ENCODE measurements around the gene SYCE1L.
"Not testable (repeated sequence)": the region's sequence is repeated elsewhere in the genome, so short reads cannot be mapped to it uniquely, and the experiment has no call there.

The SYCE1L gene

GRCh38 chr16:77207030-77207429, 7.8 kb downstream of the SYCE1L start:
- DNase-seq, result no peak

DNA sequence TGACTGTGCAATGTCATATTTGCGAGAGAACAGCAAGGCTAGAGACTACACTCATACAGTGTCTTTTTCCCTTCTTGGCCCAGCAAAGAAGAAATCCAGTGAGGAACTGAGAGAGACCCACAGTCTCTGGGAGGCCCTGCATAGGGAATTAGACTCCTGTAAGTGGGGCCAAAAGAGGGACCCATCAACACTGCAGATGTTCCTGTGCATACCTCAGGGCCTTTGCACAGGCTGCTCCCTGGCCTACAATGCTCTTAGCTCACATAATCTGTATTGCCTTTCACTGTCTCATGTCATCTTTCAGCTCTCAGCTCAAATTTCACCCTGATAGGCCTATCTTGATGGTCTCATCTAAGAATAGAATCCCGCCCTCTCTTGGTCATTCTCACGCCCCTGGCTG, 9.2 kb downstream of the SYCE1L start:
- DNase-seq, result no peak

DNA sequence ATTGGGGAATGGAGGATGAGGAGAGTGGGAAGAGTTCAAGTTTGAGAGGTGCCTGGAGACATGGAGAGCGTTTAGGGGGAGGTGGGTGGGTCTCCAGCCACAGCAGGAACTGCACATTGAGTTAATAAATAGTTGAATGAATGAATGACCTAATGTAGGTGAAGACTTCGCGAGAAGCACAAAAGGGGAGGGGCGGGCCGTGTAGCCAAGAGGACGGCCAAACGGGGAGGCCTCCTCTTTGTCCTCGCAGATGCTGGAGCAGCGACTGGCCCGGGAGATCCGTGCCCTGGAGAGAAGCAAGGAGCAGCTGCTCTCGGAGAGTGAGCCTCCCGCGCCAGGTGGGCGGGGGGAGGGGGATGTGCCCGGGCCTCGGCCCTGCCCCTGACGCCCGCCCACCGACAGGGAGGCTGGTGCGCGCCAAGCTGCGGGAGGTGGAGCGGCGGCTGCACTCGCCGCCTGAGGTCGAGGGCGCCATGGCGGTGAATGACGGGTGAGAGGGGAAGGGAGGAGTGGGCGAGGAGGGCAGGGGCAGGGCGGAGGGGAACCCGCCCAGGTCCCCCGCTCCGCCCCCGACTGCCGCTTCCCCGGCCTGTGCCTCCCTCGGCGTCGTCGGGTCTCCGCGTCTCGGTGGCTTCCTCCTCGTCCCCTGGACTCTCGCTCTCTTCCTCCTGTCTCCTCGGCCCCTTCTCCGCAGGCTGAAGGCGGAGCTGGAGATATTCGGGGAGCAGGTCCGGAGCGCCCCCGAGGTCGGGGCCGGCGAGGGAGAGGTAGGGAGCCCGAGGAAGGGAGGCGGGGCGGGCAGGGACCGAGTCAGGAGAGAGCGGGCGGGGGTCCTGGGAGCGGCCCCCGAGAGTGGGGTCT, 12.9 kb downstream of the SYCE1L start:
- peak; percentile 72 to 83 for DNase-seq

GRCh38 chr16:77212741-77213541, 13.7 kb downstream of the SYCE1L start:
- peak; percentile 68 to 78 for DNase-seq

DNA sequence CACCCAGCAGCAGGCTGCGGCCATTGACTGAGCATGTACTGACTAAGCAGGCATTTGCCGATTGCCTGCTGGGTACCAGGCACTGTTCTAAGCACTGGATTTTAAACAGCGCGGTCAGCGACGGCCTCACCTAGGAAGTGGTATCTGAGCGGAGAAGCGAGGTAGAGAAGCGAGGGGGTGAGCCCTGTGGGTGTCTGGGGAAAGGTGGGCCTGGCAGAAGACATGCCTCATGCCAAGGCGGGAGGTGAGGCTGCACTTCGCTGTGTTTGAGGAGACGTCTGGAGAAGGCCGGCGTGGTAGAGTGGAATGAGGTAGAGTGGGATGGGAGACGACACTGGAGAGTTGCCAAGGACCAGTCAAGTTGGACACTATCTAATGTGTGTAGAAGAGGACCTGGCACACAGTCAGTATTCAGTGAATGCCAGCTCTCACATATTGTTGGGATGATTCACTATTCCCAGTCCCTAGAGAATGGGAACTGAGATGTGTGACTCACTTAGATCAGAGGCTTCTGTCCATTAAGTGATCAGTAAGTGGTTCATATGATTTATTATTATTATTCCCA, 14.4 kb downstream of the SYCE1L start:
- no peak for DNase-seq

- no peak for DNase-seq
These were observed 15.4 kb downstream of the SYCE1L start for GRCh38 chr16:77214411-77215138.

DNA sequence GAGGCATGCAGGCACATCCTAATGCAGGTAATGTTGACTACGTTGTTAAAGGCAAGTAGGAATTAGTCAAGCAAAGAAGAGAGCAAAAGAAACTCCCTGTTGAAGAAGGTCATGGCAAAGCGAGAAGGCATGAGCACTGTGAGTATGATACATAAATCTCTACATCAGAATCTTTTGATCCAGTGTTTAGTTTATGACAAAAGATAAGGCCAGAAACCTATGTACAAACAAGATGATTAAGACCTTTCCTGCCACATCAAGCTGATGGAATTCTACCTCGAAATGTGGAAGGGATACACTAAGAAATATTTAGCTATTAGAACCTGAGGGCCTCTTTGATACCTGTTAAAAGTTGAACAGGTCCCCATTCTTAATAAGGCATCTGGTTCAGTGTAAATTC, 20.2 kb downstream of the SYCE1L start:
- DNase-seq, result no peak

DNA sequence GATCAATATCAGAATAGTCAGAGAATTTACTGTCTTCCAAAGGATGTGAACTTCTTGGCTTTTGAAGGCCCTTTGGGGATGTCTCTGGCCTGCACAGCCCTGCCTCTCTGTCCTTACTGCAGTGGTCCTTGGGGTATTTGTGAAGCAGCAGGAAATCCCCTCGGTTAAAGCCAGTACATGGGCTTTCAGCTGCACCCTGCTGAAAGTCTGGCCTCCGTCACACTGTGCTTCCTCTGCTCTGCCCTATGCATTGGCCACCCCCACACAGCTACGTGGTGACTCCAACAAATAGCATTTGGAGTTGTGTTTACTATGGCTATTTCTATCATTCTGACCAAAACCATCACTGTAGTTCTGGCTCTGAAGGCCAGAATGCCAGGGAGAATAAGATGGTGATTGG, 21.2 kb downstream of the SYCE1L start:
- DNase-seq, result no peak

- no peak for DNase-seq
These were observed 22.3 kb downstream of the SYCE1L start for GRCh38 chr16:77221482-77221881.

DNA sequence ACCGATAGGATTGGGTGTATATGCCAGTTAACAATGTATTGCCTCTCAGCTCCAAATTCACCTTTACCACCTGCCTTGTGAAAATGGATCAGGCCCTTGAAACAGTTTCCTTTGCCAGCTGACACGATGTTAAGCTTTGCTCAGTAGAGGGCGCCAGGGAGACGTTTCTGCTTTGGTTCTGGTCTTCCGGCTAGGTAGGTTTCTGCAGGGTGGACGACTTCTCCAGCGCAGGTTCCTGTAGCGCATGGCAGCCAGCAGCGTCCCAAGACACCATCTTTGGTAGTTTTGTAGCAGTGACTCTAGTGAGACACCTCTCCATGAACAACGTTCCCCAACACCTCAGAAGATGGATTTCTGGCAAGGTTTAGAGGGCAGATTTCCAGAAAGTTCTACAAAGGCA, 24.0 kb downstream of the SYCE1L start:
- peak in 1 of 2 donors; percentile 17 for DNase-seq

DNA sequence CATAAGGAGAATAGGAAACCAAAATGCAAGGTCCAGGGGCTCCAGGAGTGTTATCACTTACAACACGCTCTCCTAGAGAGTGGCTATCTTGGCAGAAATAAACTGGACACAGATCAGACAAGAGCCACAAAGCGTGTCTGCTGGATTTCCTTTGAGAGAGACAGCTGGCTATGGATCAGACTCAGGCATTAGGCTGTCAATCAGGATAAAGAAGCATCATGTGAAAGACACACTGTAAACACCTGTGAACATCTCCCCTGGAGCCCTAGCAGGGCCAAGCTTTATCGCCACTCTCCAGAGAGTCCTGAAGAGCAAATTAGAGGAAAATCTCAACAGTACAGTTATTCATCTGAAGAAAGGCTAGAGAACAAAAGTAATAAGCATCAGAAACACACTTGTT, 26.0 kb downstream of the SYCE1L start:
- no peak for DNase-seq

GRCh38 chr16:77227745-77228144, 28.5 kb downstream of the SYCE1L start:
- DNase-seq, result no peak

- no peak for DNase-seq
These were observed 31.8 kb downstream of the SYCE1L start for GRCh38 chr16:77231047-77231446.

DNA sequence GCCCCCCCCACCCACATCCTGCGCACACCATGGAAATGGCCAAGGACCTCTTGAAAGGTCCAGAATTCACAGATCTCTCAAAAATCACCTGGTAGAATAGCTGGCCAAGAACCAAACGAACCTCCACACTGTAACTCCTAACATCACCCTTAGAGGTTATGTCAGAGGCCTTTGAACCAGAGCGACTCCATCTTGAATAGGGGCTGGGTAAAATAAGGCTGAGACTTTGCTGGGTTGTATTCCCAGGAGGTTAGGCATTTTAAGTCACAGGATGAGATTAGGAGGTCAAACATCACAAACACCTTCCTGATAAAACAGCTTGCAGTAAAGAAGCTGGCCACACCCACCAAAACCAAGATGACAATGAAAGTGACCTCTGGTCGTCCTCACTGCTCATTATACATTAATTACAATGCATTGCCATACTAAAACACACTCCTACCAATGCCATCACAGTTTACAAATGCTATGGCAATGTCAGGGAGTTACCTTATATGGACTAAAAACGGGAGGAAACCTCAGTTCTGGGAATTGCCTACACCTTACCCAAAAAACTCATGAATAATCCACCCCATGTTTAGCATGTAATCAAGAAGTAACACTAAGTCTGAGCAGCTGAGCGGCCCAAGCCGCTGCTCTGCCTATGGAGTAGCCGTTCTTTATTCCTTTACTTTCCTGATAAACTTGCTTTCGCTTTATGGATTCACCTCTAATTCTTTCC, 34.8 kb downstream of the SYCE1L start:
- DNase-seq, result no peak

DNA sequence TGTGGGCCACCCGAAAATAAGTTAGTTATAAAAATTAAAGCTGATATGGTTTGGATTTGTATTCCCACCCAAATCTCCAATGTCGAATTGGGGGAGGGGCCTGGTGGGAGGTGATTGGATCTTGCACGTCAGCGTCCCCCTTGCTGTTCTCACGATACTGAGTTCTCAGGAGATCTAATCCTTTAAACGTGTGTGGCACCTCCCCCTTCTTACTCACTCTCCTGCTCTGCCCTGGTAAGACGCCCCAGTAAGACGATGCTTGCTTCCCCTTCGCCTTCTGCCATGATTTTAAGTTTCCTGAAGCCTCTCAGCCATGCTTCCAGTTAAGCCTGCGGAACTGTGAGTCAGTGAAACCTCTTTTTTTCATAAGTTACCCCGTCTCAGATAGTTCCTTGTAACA, 35.4 kb downstream of the SYCE1L start:
- no peak for DNase-seq

GRCh38 chr16:77236063-77236511, 36.9 kb downstream of the SYCE1L start:
- DNase-seq, result peak; percentile 85 to 89

DNA sequence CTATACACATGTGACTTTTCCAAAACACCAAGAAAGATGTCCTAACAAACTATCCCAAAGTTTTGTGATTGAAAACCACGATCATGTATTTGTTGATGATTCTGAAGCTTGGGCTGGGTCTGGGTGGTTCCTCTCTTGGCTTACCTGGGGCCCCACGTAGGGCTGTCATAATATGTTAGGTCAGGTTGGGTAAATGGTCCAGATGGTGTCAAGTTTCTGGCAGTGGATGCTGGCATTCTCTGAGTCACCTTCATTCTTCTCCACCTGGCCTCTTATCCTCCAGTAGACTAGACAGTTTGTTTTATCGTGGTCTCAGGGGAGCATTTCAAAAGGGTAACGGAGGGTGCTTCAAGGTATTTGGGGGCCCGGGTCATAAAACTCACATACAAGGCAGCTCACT, 39.4 kb downstream of the SYCE1L start:
- no peak for DNase-seq

DNA sequence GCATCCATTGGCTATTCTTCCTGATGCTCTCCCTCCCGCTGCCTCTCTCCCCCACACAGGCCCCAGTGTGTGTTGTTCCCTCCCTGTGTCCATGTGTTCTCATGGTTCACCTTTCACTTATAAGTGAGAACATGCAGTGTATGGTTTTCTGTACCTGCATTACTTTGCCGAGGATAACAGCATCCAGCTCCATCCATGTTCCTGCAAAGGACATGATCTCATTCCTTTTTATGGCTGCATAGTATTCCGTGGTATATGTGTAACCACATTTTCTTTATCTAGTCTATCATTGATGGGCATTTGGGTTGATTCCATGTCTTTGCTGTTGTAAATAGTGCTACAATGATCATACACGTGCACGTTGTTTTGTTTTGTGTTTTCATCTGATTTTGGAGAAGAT, 43.3 kb downstream of the SYCE1L start:
- DNase-seq, result not testable (repeated sequence)

DNA sequence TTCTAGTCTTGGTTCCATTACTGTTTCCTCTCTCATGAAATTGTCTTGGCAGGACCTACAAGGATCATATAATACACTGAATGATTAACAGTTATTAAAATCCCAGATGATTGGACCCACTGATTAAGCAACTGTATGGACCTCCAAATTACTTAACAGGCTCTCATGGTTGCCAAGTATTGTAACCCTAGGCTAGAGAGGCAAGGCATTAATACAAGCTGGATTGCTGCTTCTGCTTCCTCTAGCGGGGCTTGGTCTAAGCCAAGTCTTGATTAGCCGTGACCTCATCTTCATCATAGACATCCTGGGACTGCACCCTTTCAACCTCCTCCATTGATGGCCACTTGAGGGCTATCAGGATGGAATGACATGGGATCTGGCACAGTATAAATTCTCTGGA, 46.9 kb downstream of the SYCE1L start:
- DNase-seq, result no peak

GRCh38 chr16:77250400-77250799, 51.2 kb downstream of the SYCE1L start:
- DNase-seq, result no peak
